PFSK-1 (cell line): Measurements from ENCODE around the gene MCTS1. TPM values are rescaled to one million over a fixed set of nuclear protein-coding genes. Genes with fewer than 3 reads are reported as not detected.

Experiments
- FOXP2 ChIP-seq: optimal IDR thresholded peaks from 2 replicates; pipeline ENCODE3; 2011; ENCODE audit warnings: borderline replicate concordance, control low read depth, inconsistent platforms; ENCODE audit not compliant: insufficient read depth; ENCODE audit errors: extremely low read length, extremely low read depth
- POLR2AphosphoS5 ChIP-seq: IDR thresholded peaks from 2 replicates; pipeline ENCODE4 v1.6.1; 2012; ENCODE audit warnings: low read depth, mild to moderate bottlenecking, control low read depth, low read length, moderate library complexity
- SIN3A ChIP-seq: IDR thresholded peaks from 2 replicates; pipeline ENCODE4 v1.6.1; 2012; ENCODE audit warnings: mild to moderate bottlenecking, low read length, moderate library complexity, borderline replicate concordance; ENCODE audit not compliant: insufficient read depth
- TAF1 ChIP-seq: IDR thresholded peaks from 2 replicates; pipeline ENCODE4 v1.6.1; 2012; ENCODE audit warnings: low read length, control low read depth, borderline replicate concordance; ENCODE audit not compliant: insufficient read depth
- polyA plus RNA-seq: library from polyadenylated mRNA; unstranded; fragments of >200 nt; gene quantifications from one replicate; pipeline ENCODE4 v1.2.1, GENCODE V29; 2012; ENCODE audit warnings: low read depth, missing spikeins; ENCODE audit not compliant: insufficient read length
- TF ChIP-seq, protein P1 (sequence below), 2 experiments: IDR thresholded peaks; 2 replicates each; pipeline versions ENCODE4 v1.6.1 to v1.8.0; 2011 to 2012; ENCODE audit warnings: low read depth in 2 of 2, low read length in 2 of 2, control low read depth in 1 of 2, inconsistent platforms in 1 of 2, mild to moderate bottlenecking in 1 of 2, moderate library complexity in 1 of 2; ENCODE audit not compliant: insufficient read depth in 1 of 2

Gene MCTS1, protein sequence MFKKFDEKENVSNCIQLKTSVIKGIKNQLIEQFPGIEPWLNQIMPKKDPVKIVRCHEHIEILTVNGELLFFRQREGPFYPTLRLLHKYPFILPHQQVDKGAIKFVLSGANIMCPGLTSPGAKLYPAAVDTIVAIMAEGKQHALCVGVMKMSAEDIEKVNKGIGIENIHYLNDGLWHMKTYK
- polyA plus RNA-seq: 32.7 TPM

DNA sequence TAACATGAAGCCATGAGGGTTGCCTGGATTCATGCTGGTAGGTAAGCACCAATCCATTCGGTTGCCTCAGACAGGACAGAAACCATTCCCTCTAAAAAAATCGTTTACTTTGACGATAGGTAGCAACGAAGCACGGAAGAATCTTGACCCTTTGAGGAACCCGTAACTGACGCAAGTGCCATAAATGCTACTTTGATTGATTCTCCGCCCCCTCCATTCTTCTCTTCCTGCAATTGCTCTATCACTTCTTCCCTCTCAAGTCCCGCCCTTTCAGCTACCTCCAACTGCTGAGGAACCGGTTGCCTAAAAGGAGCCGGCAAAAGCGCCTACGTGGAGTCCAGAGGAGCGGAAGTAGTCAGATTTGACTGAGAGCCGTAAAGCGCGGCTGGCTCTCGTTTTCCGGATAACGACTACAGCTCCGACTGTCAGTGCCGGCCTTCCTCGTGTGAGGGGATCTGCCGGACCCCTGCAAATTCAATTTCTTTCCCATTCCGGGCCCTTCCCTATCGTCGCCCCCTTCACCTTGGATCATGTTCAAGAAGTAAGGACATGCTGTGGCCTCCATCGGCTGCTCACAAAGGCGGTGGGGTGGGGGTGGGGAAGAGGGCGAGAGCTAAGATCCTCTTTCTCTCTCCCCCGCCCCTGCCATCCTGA lies at the start of gene MCTS1:
Gene MCTS1 (plus strand): TSS at position 395 of the 654 bp plus-strand sequence. CDS start 136 bp downstream, at position 531.
- no peak for TF ChIP-seq SIN3A
- TF ChIP-seq FOXP2: no peak
- TF ChIP-seq POLR2AphosphoS5: peak; percentile 75
- TF ChIP-seq, protein P1, sequence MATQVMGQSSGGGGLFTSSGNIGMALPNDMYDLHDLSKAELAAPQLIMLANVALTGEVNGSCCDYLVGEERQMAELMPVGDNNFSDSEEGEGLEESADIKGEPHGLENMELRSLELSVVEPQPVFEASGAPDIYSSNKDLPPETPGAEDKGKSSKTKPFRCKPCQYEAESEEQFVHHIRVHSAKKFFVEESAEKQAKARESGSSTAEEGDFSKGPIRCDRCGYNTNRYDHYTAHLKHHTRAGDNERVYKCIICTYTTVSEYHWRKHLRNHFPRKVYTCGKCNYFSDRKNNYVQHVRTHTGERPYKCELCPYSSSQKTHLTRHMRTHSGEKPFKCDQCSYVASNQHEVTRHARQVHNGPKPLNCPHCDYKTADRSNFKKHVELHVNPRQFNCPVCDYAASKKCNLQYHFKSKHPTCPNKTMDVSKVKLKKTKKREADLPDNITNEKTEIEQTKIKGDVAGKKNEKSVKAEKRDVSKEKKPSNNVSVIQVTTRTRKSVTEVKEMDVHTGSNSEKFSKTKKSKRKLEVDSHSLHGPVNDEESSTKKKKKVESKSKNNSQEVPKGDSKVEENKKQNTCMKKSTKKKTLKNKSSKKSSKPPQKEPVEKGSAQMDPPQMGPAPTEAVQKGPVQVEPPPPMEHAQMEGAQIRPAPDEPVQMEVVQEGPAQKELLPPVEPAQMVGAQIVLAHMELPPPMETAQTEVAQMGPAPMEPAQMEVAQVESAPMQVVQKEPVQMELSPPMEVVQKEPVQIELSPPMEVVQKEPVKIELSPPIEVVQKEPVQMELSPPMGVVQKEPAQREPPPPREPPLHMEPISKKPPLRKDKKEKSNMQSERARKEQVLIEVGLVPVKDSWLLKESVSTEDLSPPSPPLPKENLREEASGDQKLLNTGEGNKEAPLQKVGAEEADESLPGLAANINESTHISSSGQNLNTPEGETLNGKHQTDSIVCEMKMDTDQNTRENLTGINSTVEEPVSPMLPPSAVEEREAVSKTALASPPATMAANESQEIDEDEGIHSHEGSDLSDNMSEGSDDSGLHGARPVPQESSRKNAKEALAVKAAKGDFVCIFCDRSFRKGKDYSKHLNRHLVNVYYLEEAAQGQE (IDR thresholded peaks at IDR 0.05; ENCODE audit: insufficient read depth in 1 of 2, low read depth in 2 of 2, low read length in 2 of 2): no peak
- peak; percentile 77; the same call in 1 of the 2 replicates for TF ChIP-seq TAF1

DNA sequence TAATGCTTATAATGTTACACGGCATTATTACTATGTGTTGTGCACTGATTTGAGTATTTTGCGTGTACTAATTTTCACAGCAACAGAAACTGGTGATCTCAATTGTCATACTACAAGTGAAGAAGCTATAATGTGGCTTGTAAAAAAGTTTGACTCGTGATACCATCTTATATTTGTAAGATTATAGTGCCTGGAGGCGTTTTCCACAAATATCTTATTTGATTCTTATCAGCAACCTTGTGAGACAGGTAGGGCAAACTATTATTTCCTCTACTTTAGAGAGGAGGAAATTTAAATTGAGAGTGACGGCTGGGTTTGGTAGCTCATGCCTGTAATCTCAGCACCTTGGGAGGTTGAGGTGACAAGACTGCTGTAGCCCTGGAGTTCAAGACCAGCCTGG lies 47.6 kb upstream of the MCTS1 start:
- TF ChIP-seq FOXP2: no peak
- no peak for TF ChIP-seq TAF1
- TF ChIP-seq POLR2AphosphoS5: no peak
- TF ChIP-seq, protein P1 (IDR thresholded peaks at IDR 0.05; ENCODE audit: insufficient read depth in 1 of 2, low read depth in 2 of 2, low read length in 2 of 2): no peak
- no peak for TF ChIP-seq SIN3A

DNA sequence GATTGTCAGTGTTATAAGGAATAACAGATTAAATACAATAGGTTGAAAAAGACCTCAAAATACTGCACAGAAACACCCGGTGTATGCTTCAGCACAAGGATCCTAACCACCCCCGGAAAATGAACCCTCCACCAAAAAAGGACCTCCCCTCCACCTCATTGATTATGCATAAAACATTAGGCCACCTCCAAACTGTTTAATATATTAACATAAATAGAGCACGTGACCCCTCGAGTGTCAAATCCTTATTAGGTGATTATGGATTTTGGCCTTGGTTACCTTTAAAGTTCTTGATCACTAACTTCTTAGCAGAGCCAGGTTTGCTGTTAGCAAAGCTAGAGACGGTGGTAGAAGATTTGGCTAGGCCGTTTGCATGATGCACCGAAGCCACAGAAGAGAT lies 44.1 kb upstream of the MCTS1 start:
- TF ChIP-seq SIN3A (no peak), FOXP2 (no peak), POLR2AphosphoS5 (no peak), TAF1 (no peak)
- TF ChIP-seq, protein P1 (IDR thresholded peaks at IDR 0.05; ENCODE audit: insufficient read depth in 1 of 2, low read depth in 2 of 2, low read length in 2 of 2): no peak

DNA sequence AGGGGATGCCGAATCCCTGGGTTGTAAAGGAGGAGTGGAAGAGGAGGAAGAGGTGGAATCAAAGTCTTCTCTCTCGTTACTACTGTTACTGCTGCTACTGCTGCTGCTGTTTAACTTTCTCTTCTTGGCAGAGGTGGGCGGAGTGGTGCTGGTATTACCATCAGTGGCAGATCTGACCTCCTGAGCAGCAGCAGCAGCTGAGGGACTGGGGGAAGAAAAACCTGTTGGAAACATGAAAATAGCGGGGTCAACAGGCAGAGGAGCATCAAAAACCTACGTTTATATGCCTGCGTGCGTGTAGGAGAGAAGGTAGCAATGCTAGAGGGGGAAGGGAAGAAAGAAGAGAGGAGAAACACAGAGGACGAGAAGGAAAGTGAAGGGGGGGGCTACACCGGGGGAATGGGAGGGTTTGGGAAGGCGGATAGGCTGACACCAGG lies 43.5 kb upstream of the MCTS1 start:
- TF ChIP-seq POLR2AphosphoS5 (no peak), TAF1 (no peak), FOXP2 (no peak), SIN3A (no peak)
- TF ChIP-seq, protein P1 (IDR thresholded peaks at IDR 0.05; ENCODE audit: insufficient read depth in 1 of 2, low read depth in 2 of 2, low read length in 2 of 2): no peak
